Left ventricle myocardium inferior (tissue), 1 donor: ENCODE measurements around the gene MYH14. TPM values are rescaled to one million over a fixed set of nuclear protein-coding genes. Genes with fewer than 3 reads are reported as not detected.

ENCODE experiments used
- DNase-seq: peaks from one replicate; pipeline ENCODE4 v3.0.0-alpha.2; 2020
- H3K27ac ChIP-seq: fragments of 200-600 bp; replicated peaks from 2 replicates; pipeline ENCODE4 v1.8.0; 2021
- H3K27me3 ChIP-seq: fragments of 200-600 bp; 2 replicates; pipeline ENCODE4 v1.8.0; 2021; ENCODE audit warnings: low read depth
- H3K36me3 ChIP-seq: fragments of 200-600 bp; 2 replicates; pipeline ENCODE4 v1.8.0; 2021
- H3K4me1 ChIP-seq: fragments of 200-600 bp; 2 replicates; pipeline ENCODE4 v1.8.0; 2021
- H3K4me3 ChIP-seq: fragments of 200-600 bp; 2 replicates; pipeline ENCODE4 v1.8.0; 2021; ENCODE audit warnings: mild to moderate bottlenecking, moderate library complexity
- H3K9me3 ChIP-seq: fragments of 200-600 bp; replicated peaks from 2 replicates; pipeline ENCODE4 v1.8.0; 2021
- CTCF ChIP-seq: fragments of 200-600 bp; IDR thresholded peaks from 2 replicates; pipeline ENCODE4 v1.8.0; 2021; ENCODE audit warnings: antibody characterized with exemption, mild to moderate bottlenecking, borderline replicate concordance
- intact Hi-C: fragments of 100-400 bp; cut with micrococcal nuclease; formaldehyde crosslinking; loops from one replicate; pipeline ENCODE4 v1.11.0; 2022
- total RNA-seq: library from RNA; stranded (reverse); fragmentation: NEBNext Ultra II Directional; extraction: Animal tissue kit (Norgen Biotek cat#: 25700); gene quantifications from one replicate; pipeline ENCODE4 v1.2.1, GENCODE V29; 2021
- donor health status: DM: no; HTN: yes; CAD: no; lungs with severe emphysema.

The MYH14 gene
- total RNA-seq, 1 donor from 2014 or later, result 115 TPM

GRCh38 chr19:50255115-50255514 lies 51.7 kb downstream of the MYH14 start:
- peaks cover 69% of the 10 kb centered on the region for H3K36me3 ChIP-seq
- no peak overlapping the region for H3K27ac ChIP-seq
- intact Hi-C loops, result no loop called here
- no peak for DNase-seq
- H3K4me3 ChIP-seq, result no peak overlapping the region
- H3K9me3 ChIP-seq, result peaks cover 18% of the 10 kb centered on the region
- no peaks in the 10 kb centered on the region for H3K27me3 ChIP-seq
- no peak for TF ChIP-seq CTCF
- no peaks in the 10 kb centered on the region for H3K4me1 ChIP-seq

GRCh38 chr19:50257141-50257540 lies 53.7 kb downstream of the MYH14 start:
- no peak for TF ChIP-seq CTCF
- H3K27ac ChIP-seq, result no peak overlapping the region
- H3K9me3 ChIP-seq, result peaks cover 17% of the 10 kb centered on the region
- DNase-seq, result no peak
- H3K4me3 ChIP-seq, result no peak overlapping the region
- intact Hi-C loops, result no loop called here
- H3K27me3 ChIP-seq, result no peaks in the 10 kb centered on the region
- H3K36me3 ChIP-seq, result peaks cover 71% of the 10 kb centered on the region
- H3K4me1 ChIP-seq, result no peaks in the 10 kb centered on the region

GRCh38 chr19:50258918-50259372 lies 55.5 kb downstream of the MYH14 start:
- no peaks in the 10 kb centered on the region for H3K4me1 ChIP-seq
- no peak for DNase-seq
- peak; percentile 59 for TF ChIP-seq CTCF
- H3K27ac ChIP-seq, result no peak overlapping the region
- H3K4me3 ChIP-seq, result no peak overlapping the region
- no peaks in the 10 kb centered on the region for H3K9me3 ChIP-seq
- H3K36me3 ChIP-seq, result peaks cover 56% of the 10 kb centered on the region
- no peaks in the 10 kb centered on the region for H3K27me3 ChIP-seq
- intact Hi-C loops, result no loop called here

- Histone ChIP-seq H3K36me3 (peaks cover 39% of the 10 kb centered on the region), H3K27ac (no peak overlapping the region)
- intact Hi-C loops, result no loop called here
Measured at GRCh38 chr19:50261446-50261970, 58.1 kb downstream of the MYH14 start.

GRCh38 chr19:50263176-50263575 lies 59.8 kb downstream of the MYH14 start:
- H3K36me3 ChIP-seq, result peaks cover 26% of the 10 kb centered on the region
- peaks cover 5% of the 10 kb centered on the region for H3K4me1 ChIP-seq
- intact Hi-C loops, result no loop called here
- no peaks in the 10 kb centered on the region for H3K27me3 ChIP-seq
- no peak for DNase-seq
- H3K27ac ChIP-seq, result no peak overlapping the region
- no peak overlapping the region for H3K4me3 ChIP-seq
- H3K9me3 ChIP-seq, result no peaks in the 10 kb centered on the region
- TF ChIP-seq CTCF, result no peak

More at GRCh38 chr19:50261446-50261970, 58.1 kb downstream of the MYH14 start:
- no peak for TF ChIP-seq CTCF
- peaks cover 5% of the 10 kb centered on the region for H3K4me1 ChIP-seq
- H3K4me3 ChIP-seq, result no peak overlapping the region
- H3K9me3 ChIP-seq, result no peaks in the 10 kb centered on the region
- DNase-seq, result no peak
- no peaks in the 10 kb centered on the region for H3K27me3 ChIP-seq
